Fibroblast of peridontal ligament (primary cell): Measurements from ENCODE around the gene WDFY2.
"Not testable (repeated sequence)": the region's sequence is repeated elsewhere in the genome, so short reads cannot be mapped to it uniquely, and the experiment has no call there.

Experiments used
- DNase-seq: peaks from one replicate; pipeline ENCODE4 v3.0.0-alpha.2; 2010; ENCODE audit errors: extremely low read depth

The WDFY2 gene

DNA sequence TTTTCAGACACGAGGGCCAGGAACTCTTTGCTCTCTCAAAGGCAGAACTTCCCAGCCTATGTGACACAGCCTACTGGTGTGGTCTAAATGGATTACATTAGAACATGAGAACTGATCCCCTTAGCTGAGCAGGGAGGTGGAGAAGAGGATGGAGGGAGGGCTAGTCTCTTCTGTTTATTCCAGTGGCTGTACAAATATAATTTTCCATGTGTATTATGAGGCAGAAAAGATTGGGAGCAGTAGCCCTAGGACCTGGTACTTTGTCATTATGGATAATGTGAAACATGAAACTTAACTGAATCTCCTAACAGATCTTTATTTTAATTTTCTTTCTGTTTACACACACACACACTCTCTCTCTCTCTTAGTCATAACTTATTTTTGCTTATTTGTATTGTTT lies 82.1 kb downstream of the WDFY2 start:
- DNase-seq: peak; percentile 42

DNA sequence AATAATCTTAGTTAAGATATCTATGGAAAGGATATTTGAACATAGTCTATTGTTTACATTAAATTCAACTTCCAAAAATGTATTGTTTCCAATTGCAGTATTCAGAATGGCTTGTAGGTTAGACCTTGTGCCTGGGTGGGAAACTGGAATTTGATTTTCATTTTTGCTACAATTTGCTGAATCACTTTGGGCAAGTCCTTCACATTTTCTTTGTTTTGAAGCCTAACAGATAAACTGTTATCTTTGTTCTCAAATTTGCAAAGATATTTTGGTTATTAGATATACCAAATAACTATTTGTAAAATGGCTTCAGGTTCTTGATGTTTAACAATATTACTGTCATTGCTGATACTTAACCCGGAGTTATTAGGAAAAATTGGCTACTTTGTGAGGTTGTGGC lies 82.6 kb downstream of the WDFY2 start:
- DNase-seq: no peak

DNA sequence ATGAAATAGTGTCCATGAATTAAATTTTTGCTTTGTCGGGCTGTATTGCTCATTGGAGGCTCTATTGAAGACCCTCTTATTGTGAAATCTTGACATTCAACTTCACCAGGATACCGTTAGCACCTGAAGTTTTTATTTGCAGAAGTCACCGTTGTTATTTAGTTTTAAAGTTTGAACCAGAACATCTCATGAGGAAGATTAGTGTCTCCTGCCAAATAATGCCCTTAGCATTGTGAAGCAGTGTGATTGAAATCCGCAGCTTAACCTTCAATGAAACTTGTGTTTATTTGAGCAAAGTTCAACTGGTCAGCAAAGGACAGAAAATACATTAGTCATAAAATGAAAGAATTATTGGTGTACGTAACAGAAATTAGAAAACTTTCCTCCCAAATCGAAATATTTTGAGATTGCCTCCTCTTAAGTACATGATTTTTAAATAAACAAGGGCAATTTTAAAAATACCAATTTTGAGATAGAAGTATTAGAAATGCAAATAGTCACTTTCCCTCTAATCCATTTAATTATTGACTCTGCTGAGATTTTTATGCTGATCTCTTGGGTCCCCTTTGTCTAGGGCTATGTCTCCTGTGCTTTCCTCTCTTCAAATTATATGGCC lies 84.4 kb downstream of the WDFY2 start:
- DNase-seq: no peak

DNA sequence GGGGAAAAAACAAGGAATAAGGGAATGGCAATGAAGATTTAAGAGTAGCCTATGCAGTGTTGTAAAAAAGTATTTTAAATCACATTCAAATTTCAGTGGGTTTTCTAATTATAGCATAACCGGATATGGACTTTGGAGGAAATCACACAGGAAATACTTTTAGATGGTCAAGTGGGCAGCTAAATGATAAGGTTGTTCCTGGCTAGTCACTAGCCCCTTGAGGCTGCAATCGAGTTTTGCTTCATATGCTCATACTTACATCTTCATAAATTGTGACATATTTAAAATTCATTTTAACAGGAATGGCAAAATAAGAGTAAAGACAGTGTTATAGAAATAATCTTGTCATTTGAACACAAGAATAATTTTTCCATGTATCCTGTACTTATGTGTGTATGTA lies 88.9 kb downstream of the WDFY2 start:
- no peak for DNase-seq

DNA sequence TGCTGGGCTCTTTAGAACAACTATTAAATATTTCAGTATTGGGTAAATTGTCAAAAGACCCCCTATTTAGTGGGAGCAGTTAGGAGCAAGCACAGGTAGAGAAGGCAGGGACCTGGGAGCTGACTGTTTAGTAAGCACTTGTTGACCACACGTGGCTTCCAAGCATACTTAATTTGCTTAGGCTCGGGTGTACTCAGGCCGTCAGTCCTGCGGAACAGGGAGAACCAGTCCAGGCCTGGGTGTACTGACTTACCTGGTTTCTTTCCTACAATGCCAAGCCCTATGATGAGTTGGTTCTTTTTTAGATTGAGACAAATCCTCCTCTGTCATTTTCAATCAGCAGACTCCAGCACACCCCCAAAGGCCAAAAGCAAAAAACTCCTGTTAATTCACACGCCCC lies 90.0 kb downstream of the WDFY2 start:
- no peak for DNase-seq

DNA sequence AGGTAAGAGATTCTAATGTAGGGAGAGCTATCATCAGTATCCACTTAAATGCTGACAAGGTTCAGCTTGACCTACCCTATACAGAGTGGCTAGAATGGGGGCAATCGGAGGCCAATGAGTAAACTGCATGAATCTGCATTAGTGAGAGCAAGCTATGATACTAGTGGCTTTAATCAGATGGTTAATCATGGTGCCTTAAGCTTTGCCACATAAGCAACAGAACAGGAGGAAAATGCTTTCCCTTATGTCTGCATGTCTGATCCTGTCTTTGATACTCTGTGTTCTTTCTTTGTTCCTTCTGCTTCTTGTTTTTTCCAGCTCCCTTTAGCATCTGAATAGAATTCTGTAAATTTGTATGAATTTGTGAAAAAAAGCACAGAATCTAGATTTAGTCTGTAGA lies 91.1 kb downstream of the WDFY2 start:
- DNase-seq: no peak

DNA sequence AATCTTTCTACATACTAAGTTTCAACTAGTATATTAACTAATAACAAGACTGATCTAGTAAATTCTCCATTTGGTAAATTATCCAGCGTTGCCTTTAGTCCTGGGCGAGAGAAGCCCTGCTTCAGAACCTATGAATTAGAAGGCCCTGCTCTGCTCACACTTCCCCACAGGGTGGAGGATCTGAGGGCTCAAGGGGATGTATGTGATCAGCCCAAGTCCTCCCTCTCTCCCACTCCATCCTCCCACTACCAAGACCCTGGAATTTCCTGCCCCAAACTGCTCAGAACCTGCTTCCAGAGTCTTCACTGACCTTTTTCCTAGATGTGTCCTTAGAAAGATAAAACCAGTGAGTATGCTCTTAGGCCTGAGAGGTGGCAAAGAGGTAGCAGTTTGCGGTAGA lies 91.6 kb downstream of the WDFY2 start:
- no peak for DNase-seq

DNA sequence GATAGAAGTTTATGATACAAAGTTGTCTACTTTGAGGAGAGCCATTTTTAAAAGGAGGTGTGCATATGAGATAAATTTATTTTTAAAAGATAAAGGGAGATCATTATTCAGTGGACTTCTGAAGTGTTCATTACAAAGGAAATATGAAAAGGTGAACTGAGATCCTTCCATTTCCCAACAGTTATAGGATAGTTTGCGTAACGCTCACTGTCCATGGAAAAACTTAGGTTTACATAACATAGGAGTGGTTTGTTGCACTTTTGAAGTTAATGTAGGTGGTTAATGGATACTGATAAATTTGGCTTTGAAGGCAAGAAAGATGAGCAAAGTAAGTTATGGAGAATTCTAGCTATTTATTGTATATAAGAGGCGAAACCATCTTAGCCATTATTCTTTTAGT lies 92.5 kb downstream of the WDFY2 start:
- no peak for DNase-seq

DNA sequence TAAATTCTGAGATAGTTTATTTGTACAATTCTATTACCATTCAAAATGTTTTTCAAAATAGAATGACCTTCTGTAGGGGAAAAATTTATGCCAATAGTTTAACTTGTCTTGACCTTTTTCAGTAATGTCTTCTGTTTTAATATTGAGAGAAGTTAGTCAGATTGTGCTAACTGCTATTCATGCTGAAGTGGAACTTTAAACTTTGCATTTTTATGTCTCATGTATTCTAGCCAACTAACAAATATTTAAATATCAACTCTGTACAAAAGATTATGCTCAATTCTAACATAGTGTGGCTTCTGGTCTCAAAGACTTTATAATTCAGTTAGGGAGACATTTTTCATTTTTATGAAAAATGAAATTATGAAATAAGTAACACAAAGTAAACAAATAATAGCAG lies 94.2 kb downstream of the WDFY2 start:
- DNase-seq: no peak

DNA sequence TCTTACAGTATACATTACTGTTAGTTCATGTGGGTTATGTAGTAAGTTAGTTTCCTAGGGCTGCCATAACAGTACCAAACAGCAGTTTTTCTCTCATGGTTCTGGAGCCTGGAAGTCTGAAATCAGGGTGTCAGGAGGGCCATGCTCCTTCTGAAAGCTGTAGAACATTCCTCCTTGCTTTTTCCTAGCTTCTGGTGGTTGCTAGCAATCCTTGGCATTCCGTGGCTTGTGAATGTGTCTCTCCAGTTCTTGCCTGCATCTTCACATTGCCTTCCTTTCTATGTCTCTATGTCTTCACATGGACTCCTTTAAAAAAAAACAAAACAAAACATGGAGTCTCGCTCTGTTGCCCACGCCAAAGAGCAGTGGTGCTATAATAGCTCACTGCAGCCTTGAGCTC lies 95.4 kb downstream of the WDFY2 start:
- DNase-seq: peak; percentile 37

DNA sequence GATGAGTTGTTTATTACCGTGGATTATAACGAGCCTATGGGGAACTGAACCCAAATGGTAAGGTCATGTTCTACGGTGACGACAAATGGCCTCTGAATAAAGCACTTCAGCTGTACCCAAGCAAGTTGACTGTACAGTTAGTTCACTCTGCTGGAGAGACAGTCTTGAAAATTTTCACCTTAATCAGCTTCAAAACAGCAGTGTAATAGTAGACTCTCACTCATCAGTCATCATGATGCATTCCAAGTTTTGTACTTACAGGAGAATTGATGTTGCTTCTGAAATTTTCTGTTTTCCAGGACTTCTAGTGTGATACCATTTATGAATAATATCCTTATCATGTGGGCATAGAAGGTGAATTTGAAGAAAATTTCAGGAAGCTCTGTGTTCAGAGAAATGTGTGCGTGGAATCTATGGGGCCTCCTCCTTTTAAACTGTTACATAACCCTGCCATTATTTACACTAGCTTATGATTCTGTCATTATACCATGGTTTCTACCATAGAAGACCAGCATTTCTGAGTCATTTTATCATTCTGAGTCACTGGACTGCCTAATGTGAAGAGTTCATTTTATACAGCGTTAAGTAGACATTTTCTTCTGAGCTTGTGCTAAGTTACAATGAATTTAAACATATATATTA lies 96.9 kb downstream of the WDFY2 start:
- peak; percentile 88 for DNase-seq

DNA sequence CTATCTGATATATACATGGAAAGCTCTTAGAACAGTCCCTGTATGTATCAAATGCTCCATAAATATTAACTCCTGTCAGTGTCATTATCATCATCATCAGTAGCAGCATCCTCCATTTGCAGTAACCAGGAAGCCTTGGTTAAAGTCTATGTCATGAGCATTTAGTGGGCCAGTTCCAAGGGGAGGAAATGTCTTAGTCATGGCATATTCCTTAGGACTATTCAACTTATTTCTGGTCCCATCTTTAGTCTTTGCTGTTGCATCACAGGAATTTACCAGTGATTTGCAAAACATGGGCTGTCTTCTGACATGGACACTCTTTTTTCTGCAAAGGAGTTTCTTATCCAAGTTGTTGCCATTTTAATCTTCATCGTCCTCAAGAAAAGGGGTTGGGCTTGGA lies 98.4 kb downstream of the WDFY2 start:
- peak; percentile 35 for DNase-seq

DNA sequence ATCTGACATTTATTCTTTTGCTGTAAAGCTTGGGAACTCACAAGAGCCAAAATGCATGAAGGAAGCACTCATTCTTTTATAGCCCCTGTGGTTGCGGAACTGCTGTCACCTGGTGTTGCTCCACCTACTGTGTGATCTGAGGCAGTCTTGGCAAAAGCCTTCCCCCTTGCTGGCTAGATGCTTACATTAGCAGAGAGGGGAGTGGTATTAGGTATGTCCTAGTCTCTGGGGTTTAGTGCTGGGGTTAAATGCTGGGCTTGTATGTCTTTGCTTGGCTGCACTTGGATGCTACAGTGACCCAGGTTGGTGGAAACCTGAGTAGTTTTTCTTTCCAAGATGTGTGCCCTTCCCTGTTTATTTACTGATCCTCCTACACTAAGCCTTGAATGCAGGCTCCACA lies 99.3 kb downstream of the WDFY2 start:
- no peak for DNase-seq

DNA sequence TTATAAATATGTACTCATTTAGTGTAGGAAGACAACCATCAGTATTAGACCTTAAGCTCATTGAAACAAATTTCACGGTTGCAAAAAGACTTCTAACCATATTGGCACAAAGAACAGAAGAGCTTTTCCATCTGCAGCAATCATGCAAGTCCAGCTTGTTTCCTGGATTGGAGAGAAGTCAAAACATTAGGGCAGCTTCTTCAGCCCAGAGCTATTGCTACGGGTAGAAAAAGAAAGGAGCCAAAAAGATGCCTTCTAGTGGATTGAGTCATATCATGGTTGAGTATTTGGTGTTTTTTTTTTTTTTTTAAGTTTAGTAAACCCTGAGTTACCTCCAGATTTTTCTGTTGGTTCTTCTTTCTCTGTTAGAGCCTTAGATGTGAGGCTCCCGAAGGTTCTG lies 99.8 kb downstream of the WDFY2 start:
- peak; percentile 86 for DNase-seq

DNA sequence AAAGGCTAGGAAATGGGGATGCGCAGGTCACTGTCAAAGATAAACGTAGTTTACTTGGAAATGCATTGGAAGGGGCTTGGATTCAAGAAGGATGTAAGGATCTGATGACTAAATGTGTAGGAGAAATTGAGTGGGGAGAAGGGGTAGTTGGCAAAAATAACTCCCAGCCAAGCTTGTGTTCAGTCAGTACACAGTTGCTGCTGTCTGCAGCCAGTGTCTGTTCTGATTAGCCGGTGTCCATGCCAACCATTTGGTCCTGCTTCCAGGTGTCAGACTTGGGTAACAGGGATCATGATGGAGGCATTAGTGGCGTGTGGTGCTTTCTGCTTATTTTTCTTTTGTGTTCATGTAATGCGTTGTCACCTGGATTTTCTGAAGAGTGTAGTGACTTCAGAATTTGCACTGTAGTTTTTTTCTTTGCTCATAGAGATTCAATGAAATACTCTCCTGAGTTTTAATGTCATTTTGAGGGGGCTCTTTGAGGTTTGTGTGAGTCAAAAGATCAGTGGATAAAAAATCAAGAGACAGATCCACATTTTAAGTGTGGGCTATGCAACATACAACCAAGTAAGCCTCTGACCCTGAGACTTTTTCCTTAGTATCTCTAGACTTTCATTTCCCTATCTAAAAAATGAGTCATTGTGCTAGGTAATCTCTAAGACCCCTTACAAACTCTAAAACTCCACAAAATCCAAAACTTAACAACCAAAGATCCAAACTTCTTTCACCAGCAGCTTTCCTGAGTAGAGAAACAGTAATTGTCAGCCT lies 103.9 kb downstream of the WDFY2 start:
- DNase-seq: no peak

DNA sequence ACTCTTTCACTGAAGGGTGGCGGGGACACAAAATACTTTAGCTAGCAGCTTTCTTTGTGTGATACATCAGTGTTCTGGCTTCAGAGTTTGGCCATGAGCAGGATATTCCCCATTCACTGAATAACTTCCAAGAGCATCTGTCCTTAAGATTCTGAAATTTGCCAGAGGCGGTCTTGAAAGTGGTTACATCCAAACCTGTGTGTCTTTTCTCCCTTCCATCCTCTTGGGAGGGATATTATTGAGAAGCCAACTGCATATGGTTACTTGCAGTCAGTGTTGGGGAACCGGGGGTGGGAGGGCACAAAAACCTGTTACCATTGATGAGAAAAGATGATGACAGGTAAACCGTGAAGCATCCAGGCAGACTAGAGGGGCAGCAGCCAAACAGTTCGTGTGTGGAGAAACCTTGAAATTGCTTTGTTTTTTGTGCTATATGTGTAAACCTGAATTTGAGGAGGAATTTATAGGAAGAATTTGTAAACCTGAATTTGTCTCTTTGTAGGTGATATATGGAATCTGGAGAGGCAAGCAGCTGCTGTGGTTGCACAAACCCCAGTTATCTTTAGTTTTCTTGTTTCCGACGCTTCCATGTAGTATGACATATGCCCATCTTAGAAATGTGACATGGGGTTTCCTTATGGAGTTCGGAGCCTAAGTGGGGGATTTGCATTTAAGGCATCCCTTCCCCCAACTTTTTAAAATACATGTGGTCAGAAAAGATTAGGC lies 104.8 kb downstream of the WDFY2 start:
- no peak for DNase-seq

DNA sequence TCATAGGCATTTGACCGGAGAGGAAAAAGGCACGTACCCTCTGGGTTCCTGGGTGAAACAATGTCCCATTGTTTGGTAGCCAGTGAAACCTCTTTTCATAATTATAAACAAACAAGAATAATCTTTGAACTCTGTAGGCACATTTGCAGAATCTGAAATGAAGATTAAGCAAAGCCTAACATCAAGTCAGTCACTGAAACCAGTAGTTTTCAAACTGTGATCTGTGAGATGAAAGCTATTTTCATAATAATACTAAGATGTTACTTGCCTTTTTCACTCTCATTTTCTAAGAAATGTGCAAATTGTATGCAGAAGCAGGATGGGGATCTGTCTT lies 105.4 kb downstream of the WDFY2 start:
- no peak for DNase-seq

DNA sequence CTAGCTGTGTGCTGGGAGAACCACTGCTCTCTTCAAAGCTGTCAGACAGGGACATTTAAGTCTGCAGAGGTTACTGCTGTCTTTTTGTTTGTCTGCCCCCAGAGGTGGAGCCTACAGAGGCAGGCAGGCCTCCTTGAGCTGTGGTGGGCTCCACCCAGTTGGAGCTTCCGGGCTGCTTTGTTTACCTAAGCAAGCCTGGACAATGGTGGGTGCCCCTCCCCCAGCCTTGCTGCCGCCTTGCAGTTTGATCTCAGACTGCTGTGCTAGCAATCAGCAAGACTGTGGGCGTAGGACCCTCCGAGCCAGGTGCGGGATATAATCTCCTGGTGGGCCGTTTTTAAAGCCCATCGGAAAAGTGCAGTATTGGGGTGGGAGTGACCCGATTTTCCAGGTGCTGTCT lies 111.4 kb downstream of the WDFY2 start:
- DNase-seq: not testable (repeated sequence)

DNA sequence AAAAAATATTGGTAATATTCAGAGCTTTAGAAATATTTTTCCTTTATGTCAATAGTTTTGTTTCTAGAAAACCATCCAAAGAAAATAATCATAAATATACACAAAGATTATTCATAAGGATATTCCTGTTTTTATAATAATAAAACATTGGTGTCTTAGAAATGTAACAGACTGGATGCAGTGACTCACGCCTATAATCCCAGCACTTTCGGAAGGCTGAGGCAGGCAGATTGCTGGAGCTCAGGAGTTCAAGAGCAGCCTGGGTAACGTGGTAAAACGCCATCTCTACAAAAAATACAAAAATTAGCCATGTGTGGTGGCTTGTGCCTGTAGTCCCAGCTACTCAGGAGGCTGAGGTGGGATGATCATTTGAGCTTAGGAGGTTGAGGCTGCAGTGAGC lies 112.9 kb downstream of the WDFY2 start:
- peak; percentile 10 for DNase-seq

DNA sequence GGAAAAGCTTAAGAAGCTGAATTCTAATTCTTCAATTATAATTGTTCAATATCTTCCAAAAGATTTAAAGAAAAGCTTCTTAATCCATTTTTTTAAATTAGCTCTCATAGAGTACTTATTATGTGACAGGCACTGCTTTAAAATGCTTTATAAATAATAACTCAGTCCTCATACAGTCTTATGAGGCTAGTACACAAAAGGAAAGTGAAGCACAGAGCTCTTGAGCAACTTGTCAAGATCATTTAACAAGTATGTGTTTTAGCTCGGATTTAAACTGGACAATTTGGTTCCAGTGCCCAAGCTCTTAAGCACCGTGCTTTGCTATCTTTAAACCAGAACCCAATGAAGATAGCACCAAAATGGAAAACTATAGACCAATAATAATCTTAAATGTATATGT lies 113.6 kb downstream of the WDFY2 start:
- peak; percentile 41 for DNase-seq

DNA sequence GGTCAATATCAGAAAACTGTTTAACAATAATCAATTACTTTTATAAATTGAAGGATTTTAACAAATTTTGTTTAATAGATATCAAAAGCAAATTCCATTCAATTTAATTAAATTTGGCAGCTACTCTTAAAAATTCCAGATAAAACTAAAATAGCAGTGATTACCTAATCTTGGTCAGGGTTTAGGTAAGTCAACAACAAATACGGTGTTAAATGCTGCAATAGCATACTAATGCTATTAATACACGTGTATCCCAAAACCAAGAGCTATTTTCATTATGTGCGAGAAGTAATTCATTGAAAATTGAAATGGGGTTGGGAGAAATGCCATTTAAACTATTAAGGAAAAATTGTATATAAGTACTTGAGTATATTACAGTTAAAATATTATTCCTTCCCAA lies 114.1 kb downstream of the WDFY2 start:
- DNase-seq: no peak

DNA sequence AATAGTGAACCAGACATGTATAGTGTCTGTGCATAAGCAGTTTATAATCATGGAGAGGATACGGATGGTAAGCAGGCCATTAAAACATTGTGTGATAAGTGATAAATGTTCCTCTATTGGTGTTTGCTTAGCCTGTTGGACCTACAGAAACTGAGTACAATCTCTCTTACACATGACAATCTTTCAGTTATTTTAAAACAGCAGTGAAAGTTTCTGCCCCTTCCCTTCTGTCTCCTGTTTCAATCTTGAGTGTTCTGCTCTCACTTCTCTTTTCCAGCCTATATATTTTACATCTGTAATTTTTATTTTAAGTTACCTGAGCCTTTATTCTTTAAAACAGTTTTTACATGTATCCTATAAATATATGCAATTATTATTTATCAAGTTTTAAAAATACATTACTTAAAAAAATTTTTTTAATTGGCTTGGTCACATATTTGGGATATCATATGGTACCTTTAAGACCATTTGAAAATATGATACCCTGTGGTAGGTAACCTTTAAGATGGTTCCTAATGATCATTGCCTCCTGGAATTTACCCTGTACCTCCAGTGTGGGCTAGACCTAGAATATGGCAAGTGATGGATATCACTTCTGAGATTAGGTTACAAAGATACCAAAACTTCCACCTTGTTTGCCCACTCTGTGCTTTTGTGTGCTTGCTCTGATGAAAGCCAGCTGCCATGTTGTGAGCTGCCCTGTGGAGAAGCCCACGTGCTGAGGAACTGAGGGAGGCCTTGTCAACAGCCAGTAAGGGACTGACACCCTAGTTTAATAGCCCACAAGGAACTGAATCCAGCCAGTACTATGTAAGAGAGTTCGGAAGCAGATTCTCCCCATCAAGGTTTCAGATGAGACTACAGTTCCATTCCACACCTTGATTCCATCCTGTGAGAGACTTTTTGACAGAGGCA lies 120.4 kb downstream of the WDFY2 start:
- DNase-seq: no peak
